GM20431 (cell line): ENCODE data around the gene DNAJB8.

ENCODE experiments used
- in situ Hi-C: fragments of 300-500 bp; cut with MseI, MboI; formaldehyde crosslinking; loops from one replicate; pipeline ENCODE4 v1.15.0; 2020; ENCODE audit warnings: low sequenced_read_pairs; ENCODE audit not compliant: unreplicated experiment

DNAJB8 gene

DNA sequence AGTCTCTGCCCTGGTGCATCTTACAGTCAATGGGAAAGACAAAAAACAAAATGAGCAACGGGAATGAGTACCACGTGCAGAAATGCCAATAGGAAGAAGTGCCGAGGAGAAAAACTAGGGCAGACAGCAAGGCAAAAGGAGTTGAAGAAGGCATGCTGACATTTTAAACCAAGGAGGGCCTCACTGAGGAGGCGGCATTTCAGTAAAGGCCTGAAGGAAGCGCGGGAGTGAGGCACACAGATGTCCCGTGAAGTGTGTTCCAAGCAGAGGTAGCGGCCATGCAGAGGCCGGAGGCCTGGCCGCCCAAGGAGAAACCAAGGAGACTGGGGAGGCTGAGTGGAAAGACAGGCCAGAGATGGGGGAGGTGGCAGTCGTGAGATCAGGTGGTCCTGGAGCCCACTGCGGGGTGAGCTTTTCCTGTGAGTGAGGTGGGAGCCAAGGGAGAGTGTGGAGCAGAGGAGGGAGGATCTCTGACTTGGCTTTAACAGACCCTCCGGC is 34.8 kb downstream of the DNAJB8 start:
- in situ Hi-C loops = loop anchor here (25.0 kb wide), 1 partner anchor 155 kb away; no protein-coding TSS in a partner anchor

DNA sequence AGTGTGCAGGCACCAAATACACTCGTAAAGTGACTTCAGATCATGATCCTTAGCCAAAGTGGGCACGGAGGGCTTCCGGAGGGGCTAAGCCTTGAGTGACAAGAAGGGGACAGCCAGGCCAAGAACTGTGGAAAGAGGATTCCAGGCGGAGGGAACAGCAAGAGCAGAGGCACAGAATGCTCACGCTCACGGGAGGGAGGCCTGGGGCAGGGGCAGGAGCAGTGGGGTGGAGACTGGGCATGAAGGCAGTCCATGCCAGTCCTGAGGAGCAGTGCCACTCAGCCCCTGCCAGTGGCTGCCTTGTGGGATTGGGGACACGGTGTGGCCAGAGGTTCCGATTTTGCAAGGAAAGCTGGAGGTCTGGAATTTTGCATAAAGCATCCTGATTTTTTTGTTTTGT is 36.0 kb downstream of the DNAJB8 start:
- in situ Hi-C loops = loop anchor here (25.0 kb wide), 1 partner anchor 157 kb away; no protein-coding TSS in a partner anchor

DNA sequence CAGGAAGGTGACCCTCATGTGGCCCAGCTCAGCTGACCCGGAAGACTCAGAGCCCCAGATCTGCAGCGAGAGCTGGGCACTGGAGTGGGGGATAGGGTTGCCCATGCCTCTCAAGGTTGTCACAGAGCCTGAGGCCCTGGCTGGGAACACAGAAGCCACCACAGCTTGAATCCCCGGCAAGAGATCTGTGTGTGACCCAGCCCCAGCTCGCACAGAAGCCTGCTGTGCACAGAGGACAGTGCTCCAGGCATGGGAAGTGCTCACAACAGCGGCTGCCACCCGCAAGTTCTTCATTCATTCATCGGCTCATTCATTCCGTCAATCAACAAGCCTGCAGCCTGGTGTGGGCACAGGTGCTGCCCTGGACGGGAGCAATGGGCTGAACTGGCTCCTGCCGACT is 36.4 kb downstream of the DNAJB8 start:
- in situ Hi-C loops = loop anchor here (25.0 kb wide), 1 partner anchor 157 kb away; no protein-coding TSS in a partner anchor

DNA sequence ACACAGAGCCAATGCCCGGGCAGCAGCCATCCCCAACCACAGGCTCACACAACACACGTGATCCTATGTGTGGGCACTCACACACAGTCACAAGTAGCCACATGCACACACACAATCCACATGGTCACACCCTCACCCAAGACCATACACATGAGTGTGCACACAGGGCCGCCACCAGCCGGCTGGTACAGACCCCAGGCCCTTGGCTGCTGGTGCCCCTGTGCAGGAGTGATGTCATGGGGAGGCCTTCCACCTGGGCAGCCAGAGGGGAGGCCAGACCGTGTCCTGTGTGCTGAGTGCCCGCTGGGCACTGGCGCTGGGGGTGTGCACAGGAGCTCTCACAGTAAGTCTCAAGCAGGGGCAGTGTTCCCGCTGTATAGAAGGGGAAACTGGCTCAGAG is 36.9 kb downstream of the DNAJB8 start:
- in situ Hi-C loops = loop anchor here (25.0 kb wide), 1 partner anchor 158 kb away; no protein-coding TSS in a partner anchor

DNA sequence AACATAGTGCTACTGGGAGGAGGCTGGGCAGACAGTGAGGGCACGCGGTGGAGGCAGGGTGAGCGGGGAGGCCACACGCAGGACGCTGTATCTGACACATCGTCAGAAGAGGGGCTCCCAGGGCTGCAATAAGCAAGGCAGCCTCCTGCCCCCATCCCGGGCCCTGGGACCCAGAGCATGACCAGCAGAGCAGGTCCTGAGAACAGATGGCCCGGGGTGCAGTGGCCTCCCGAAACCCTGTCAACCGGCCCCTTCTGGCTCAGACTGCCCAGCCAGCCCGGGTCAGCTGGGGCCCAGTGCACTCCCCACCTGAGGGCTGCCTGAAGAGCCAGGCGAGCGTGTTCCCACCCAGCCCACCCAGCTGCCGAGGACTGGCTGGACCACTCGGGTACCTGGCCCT is 37.4 kb downstream of the DNAJB8 start:
- in situ Hi-C loops = loop anchor here (25.0 kb wide), 1 partner anchor 158 kb away; no protein-coding TSS in a partner anchor

DNA sequence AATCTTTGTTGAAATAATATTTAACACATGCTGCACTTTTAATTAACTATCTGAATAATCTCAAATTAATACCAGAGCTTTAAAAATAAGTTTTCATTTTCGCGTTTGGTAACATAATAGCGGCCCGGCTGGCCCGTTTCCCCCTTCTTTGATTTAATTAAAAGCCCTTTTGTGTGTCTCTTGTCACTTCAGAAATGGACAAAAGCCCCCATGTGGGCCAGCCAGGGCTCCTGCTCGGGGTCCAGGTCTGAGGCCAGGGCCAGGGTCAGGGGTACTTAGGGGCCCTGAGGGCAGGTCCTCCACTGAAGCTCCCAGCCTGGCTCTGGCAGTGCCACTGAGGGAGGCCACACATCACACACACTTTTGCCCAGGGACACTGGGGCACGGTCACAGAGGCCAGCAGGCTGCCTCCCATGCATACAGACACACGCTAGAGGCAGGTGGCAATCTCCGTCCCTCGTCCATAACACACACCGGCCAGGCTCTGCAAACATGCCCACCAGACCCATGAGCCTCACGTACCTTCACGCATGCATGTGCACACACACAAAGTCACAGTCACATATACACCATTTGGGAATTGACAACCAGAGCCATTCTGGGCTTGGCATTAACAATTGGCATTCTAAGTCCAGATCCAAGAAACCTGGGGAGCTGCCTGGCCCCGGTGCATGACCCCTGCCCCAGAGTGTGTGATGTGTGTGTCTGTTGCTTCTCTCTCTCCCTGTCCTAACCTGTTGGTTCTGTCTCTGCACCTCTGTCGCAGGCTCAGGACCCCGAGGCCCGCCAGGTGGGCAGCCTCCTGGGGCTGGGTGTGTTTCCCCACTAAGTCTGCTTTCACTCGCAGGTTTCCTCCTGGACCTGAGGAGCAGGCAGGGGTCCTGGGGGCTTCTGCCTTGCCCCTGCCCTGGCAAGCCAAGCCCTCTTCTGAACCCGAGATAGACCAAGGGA is 38.5 kb downstream of the DNAJB8 start:
- in situ Hi-C loops = loop anchor here (25.0 kb wide), 1 partner anchor 159 kb away; no protein-coding TSS in a partner anchor

DNA sequence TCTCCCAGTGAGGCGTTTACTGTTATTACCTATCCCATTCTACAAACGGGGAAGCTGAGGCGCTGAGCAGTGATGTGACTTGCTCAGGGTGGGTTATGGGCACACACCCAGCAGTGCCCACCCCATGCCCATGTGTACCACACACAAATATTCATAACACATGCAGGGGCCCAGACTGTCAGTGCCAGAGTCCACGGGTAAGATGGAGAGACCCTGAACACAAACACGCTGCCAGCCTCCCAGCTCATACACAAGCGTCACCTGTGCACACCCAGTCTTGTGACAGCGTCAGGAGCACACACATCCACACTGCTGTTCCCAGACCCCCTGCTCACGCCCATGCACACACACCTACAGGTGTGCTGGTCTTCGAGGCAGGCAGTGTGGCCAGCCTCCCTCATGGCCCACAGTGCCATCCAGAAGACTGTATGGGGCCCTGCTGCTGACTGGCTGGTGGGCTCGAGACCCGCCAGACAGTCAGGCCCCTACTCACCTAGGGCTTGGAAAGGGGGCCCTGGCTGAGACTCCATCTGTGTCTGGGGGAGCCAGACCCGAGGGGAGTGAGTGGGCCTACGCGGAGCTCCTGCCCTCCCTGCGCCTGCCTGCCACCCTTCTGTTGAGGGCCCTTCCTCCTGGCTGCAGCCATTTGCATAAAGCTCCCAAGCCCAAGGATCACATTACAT is 39.4 kb downstream of the DNAJB8 start:
- in situ Hi-C loops = loop anchor here (25.0 kb wide), 1 partner anchor 160 kb away; no protein-coding TSS in a partner anchor

DNA sequence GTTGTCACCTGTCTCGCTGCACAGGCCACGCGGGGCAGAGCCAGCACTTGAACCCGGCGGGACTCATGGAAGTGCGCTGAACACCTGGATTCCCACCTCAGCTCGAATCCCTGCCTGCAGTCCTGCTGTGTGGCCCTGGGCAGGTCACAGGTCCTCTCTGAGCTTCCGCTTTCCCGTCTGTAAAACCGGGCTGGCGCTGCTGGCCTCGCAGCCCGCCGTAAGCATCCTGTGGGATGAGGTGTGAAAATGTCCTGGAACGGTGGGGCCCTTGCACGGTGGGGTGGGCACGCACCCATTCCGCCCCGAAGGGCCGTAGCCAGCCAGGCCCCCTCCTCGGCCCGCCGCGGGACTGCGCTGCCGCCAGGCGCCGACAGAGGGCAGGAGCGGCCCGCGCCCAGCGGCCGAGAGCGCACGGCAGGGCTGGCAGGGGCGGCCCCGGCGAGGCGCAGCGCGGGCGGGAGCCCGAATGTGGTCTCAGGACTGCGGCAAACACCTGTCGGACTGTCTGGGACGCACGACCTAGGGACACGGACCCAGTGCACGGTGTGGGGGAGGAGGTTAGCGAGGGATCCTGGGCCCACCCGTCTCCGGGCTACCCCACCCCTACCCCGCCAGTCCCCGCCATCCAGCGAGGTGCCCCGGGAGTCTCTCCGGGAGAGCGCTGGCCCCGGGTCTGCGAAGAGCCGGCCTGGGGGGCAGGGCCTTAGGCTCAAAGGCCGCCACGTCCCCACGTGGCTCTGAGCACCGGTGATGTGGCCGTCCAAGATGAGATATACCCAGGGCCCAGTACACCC is 40.4 kb downstream of the DNAJB8 start:
- in situ Hi-C loops = loop anchor here (25.0 kb wide), 1 partner anchor 161 kb away; no protein-coding TSS in a partner anchor

DNA sequence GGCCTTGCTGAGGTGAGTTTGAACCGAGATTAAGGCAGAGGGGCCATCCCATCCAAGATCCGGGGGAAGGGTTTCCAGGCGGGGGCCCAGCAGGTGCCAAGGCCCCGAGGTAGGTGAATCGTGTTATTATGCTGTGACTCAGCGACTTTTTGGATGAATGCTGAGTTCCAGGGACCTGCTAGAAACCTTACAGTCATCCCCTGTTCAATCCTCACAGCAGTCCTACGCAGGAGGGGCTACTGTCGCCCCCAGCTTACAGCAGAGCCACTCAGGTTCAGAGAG is 40.9 kb downstream of the DNAJB8 start:
- in situ Hi-C loops = loop anchor here (25.0 kb wide), 1 partner anchor 162 kb away; no protein-coding TSS in a partner anchor

DNA sequence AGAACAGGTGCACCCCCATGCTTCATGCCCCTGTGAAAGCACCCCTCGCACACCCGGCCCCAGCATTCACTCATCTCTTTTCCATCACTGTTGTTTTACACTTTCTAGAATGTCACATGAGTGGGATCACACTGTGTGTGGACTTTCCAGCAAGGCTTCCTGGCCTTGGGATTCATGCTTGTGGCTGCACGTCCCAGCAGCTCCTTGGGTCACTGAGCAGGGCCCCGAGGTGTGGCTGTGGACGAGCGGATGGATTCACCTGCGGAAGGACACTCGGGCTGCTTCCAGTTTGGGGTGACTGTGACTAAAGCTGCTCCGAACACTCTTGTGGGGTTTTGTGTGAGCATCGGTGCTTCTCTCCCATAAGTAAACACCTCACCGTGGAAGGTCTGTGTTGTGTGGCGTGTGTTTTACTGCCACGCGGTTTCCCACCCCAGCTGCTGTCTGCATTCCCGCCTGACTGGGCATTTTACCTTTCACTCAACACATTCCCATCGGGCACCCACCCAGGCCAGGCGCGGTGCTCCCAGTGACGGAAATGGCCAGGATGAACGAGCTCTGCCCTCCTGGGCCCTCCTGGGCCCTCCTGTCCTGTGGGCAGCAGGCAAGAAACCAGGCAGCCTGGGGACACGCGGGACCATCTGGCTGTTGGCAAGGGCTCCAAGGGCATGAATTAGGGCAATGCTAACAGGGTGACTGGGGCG is 41.4 kb downstream of the DNAJB8 start:
- in situ Hi-C loops = loop anchor here (25.0 kb wide), 1 partner anchor 162 kb away; no protein-coding TSS in a partner anchor

DNA sequence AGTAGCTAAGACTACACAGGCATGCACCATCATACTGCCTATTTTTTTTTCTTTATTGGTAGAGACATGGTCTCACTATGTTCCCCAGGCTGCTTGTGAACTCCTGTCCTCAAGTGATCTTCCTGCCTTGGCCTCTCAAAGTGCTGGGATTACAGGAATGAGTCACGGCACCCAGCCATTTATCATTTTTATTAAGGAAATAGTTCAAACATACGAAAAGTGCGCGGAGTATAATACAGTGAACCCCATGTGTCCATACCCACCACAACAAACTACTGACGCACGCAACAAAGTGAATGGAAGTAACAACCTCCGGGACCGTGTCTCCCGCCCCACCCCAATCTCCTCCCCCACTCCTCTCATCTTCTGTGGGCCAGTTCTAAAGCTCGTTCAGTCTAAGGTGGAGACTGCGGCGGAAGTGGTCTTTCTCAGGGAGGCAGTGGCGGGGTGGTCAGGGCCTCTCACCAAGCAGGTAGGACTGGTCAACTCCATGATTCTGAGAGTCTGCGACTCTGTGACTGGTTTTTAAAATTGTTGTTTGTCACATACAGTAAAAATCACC is 42.1 kb downstream of the DNAJB8 start:
- in situ Hi-C loops = loop anchor here (25.0 kb wide), 1 partner anchor 163 kb away; no protein-coding TSS in a partner anchor

DNA sequence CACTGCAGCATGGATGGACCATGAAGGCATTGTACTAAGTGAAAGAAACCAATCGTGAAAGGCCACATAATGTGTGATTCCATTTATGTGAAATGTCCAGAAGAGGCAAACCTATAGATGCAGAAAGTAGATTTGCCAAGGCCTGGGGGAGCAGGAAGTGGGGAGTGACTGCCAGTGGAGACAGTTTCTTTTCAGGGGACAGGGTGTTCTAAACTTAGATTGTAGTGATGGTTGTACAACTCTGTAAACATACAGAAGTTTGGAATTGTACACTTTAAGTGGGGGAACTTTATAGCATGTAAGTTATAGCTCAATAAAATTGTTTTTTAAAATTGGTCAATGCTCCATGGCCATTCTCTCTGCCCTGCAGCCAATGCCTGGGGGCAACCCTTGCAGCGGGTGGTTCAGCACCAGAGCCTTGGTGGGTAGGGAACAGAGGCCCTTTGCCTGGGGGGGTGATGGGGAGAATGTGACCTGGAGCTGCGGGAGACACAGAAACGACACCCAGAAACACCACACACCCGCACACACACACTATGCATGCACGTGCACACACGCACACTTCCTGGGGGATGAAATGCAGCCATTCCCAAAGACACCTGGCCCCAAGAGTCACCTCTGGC is 43.1 kb downstream of the DNAJB8 start:
- in situ Hi-C loops = no loop called here

DNA sequence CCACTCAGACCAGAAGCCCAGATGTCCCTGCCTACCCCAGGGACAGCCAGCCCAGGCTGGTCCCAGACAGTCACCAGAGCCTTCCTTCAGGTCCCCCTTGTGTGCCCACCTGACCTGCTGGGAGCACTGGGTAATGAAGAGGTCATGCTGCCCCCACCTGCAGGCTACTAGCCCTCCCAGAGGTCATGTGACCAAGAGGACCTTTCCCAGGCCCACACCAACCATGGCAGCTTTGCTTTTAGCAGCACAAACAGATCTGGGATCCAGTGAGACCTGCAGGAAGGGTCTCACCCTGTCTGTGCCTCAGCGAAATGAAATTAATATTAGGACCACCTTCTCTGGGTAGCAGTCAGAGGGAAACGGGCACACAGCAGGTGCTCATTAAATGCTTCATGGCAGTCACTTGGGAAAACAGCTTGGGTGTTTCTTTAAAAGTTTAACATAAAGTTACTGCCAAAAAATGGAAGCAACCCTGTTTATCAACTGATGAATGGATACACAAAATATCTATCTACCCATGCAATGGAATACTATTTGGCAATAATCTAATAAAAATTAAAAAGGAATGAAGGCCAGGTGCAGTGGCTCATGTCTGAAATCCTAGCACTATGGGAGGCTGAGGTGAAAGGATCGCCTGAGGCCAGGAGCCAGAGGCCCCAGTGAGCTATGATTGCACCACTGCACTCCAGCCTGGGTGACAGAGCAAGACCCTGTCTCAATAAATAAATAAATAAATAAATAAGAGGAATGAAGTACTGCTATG is 43.7 kb downstream of the DNAJB8 start:
- in situ Hi-C loops = no loop called here

DNA sequence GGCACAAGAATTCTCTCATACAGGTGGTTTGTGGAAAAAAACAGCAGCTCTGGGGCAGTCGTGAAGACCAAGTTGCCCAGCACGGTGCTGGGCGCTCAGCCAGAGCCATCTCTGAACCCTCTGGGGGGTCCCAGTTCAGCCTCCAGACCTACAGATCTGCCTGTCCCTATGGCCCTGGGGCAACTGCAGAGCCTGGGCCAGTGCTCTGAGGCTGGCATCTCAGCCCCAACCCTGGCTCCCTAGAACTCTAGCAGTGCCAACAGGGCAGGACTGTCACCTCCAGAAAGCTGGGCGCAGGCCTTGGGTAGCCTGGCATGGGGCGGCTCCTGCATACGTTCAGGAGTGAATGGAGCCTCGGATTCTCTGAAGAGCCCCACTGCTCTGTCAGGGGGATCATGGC is 44.7 kb downstream of the DNAJB8 start:
- in situ Hi-C loops = no loop called here

DNA sequence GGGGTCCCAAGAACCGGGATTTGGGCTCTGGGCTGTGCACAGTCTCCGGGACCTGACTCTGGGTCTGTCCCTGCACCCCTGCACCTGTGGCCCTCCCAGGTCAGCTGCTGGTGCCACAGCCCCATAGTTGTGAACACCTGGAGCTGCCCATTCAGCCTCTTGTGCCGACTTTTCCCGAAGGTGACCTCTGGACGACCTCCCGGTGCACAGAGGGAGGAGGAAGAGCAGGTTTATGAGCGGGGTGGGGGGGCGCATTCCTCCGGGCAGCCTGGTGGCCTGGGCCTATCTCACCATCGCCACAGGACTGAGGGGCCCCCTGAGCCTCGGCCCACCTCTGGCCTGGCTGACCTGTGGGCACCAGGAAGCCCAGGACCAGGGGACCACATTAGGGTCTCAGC is 45.3 kb downstream of the DNAJB8 start:
- in situ Hi-C loops = no loop called here

DNA sequence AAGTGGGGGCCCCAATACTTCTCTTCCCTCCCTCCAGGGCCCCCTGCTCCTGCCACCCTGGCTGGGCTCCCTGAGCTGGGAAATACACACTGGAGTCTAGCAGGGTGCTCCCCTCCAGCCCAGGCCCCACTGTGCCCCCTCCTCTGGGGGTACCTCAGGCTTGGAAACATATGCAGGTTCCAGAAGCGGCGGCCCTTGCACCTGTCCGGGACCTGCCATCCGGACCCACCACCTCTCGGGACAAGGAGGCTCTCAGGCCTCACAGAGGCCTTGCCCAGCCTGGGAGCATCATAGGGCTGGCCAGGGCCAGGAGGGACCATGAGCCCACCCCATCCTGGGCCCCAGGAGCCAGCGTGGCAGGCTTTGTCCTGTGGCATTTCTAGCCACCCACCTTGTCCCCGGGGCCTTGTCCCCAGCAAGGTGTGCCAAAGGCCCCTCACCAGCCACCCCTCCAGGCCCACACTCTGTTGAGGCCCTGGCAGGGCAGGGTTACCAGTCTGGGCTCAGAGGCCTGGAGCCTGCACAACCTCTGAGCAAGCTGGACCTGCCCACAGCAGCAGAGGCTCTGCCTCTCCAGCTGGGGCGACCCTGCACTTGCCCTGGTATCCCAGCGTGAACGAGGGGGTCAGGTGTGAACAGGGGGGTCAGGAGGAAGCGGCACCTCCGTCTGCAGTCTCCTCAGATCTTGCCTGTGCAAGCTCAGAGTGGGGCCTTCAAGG is 45.8 kb downstream of the DNAJB8 start:
- in situ Hi-C loops = no loop called here

DNA sequence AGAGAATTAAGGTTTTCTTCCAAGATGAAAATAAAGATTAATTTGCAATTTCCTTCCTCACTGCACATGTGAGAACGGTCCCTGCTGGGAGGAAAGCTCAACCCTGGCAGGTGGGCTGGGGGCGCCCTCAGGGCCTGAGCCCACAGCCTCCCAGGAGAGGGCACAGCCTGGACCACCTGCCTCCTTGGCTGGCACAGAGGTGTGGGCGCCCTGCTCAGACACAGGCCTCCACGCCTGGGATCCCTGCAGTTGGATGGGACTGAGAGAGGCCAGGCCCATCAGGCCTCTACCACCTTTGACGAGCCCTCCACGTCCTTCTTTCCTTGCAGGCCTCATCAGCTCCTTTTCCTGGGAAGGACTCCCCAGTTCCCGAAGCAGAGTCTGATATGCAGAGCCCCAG is 46.4 kb downstream of the DNAJB8 start:
- in situ Hi-C loops = no loop called here
